ENCODE measurements around the gene RCHY1. TPM values are rescaled to one million over a fixed set of nuclear protein-coding genes. Genes with fewer than 3 reads are reported as not detected.

The RCHY1 gene
- total RNA-seq, 1 donor from 2014 or later, result 33.4 TPM

DNA sequence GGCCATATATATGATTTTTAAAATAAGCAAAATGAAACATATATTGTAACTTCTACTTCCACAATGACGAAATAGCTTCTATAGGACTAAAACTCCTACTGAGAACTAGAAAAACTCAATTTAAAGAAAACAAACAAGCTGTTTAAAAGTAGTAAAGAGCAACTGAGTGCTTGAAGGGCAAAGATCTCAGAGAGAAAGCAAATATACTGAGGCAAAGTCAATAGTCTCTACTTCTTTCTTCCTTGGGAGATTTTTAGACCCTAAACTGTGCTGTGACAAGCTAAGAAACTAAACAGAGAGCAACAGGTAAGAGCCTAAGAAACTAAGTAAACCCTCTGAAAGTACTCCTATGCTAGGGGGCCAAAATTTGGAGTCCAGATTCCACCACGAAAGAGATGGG, 8.6 kb downstream of the RCHY1 start:
- H3K36me3 ChIP-seq, result no peaks in the 10 kb centered on the region
- no peak for DNase-seq (ENCODE audit: low spot score)
- H3K27ac ChIP-seq, result no peak overlapping the region
- H3F3A ChIP-seq (ENCODE audit: low read depth), result no peaks in the 10 kb centered on the region
- H3K79me2 ChIP-seq (ENCODE audit: low read depth), result peaks cover 40% of the 10 kb centered on the region
- H3K9ac ChIP-seq, result no peak overlapping the region
- Mint-ChIP-seq H3K9me3 (peaks cover 9% of the 10 kb centered on the region), H3K4me1 (peaks cover 8% of the 10 kb centered on the region), H3K36me3 (peaks cover 45% of the 10 kb centered on the region), H3K27ac (no peak overlapping the region), H3K4me3 (no peak overlapping the region), H3K27me3 (ENCODE audit: insufficient read depth, low read depth) (no peaks in the 10 kb centered on the region)
- H3K9me3 ChIP-seq (ENCODE audit: low read depth), result no peaks in the 10 kb centered on the region
- H2AFZ ChIP-seq (replicated peaks), result no peak overlapping the region
- no peak overlapping the region for H3K4me2 ChIP-seq
- no peak overlapping the region for H3K4me3 ChIP-seq
- TF ChIP-seq EZH2phosphoT487 (IDR thresholded peaks at IDR 0.05), result no peak
- TF ChIP-seq EZH2 (IDR thresholded peaks at IDR 0.05), result no peak
- no peak for TF ChIP-seq CTCF (IDR thresholded peaks at IDR 0.05)
- no peaks in the 10 kb centered on the region for H4K20me1 ChIP-seq (ENCODE audit: low read depth)
- H3K4me1 ChIP-seq, result no peaks in the 10 kb centered on the region
- no peaks in the 10 kb centered on the region for H3K27me3 ChIP-seq

- Histone ChIP-seq H3K4me3 (no peak overlapping the region), H3K27me3 (no peaks in the 10 kb centered on the region), H3K36me3 (peaks cover 3% of the 10 kb centered on the region), H3K27ac (no peak overlapping the region), H2AFZ (replicated peaks) (no peak overlapping the region), H3K4me1 (no peaks in the 10 kb centered on the region), H3K79me2 (ENCODE audit: low read depth) (peaks cover 26% of the 10 kb centered on the region), H3F3A (ENCODE audit: low read depth) (no peaks in the 10 kb centered on the region), H3K9me3 (ENCODE audit: low read depth) (peaks cover 10% of the 10 kb centered on the region), H4K20me1 (ENCODE audit: low read depth) (no peaks in the 10 kb centered on the region), H3K9ac (no peak overlapping the region), H3K4me2 (no peak overlapping the region)
- Mint-ChIP-seq H3K36me3 (peaks cover 56% of the 10 kb centered on the region), H3K27ac (no peak overlapping the region), H3K4me3 (no peak overlapping the region), H3K9me3 (peaks cover 24% of the 10 kb centered on the region), H3K4me1 (no peaks in the 10 kb centered on the region), H3K27me3 (ENCODE audit: insufficient read depth, low read depth) (no peaks in the 10 kb centered on the region)
- DNase-seq (ENCODE audit: low spot score), result no peak
- no peak for TF ChIP-seq EZH2 (IDR thresholded peaks at IDR 0.05)
- TF ChIP-seq EZH2phosphoT487 (IDR thresholded peaks at IDR 0.05), result no peak
- TF ChIP-seq CTCF (IDR thresholded peaks at IDR 0.05), result no peak
Measured at GRCh38 chr4:75502671-75503070, 11.5 kb downstream of the RCHY1 start.

- H3K36me3 ChIP-seq, result peaks cover 3% of the 10 kb centered on the region
- no peaks in the 10 kb centered on the region for H3K4me1 Mint-ChIP-seq
Measured at GRCh38 chr4:75499900-75500299, 14.3 kb downstream of the RCHY1 start.

More at GRCh38 chr4:75499900-75500299, 14.3 kb downstream of the RCHY1 start:
- Mint-ChIP-seq H3K9me3 (peaks cover 25% of the 10 kb centered on the region), H3K27ac (no peak overlapping the region), H3K36me3 (peaks cover 56% of the 10 kb centered on the region), H3K4me3 (no peak overlapping the region), H3K27me3 (ENCODE audit: insufficient read depth, low read depth) (no peaks in the 10 kb centered on the region)
- no peak overlapping the region for H2AFZ ChIP-seq (replicated peaks)
- no peaks in the 10 kb centered on the region for H4K20me1 ChIP-seq (ENCODE audit: low read depth)
- no peak overlapping the region for H3K4me2 ChIP-seq
- TF ChIP-seq CTCF (IDR thresholded peaks at IDR 0.05), result no peak
- no peaks in the 10 kb centered on the region for H3K27me3 ChIP-seq
- DNase-seq (ENCODE audit: low spot score), result no peak
- H3K4me1 ChIP-seq, result no peaks in the 10 kb centered on the region
- H3K9ac ChIP-seq, result no peak overlapping the region
- no peak overlapping the region for H3K4me3 ChIP-seq
- no peaks in the 10 kb centered on the region for H3F3A ChIP-seq (ENCODE audit: low read depth)
- peaks cover 10% of the 10 kb centered on the region for H3K9me3 ChIP-seq (ENCODE audit: low read depth)
- H3K27ac ChIP-seq, result no peak overlapping the region
- peaks cover 14% of the 10 kb centered on the region for H3K79me2 ChIP-seq (ENCODE audit: low read depth)

Measured in neural progenitor cell (in vitro differentiated cells).